ENCODE data around the gene ZSCAN22. TPM values are rescaled to one million over a fixed set of nuclear protein-coding genes. Genes with fewer than 3 reads are reported as not detected.
A peak's percentile ranks its signal among the peaks of the same experiment; 100 is the strongest.

ZSCAN22 gene
- total and polyA plus RNA-seq, 2 experiments from 2014 or later: 0.86 to 2.9 TPM

- ATAC-seq (peak; percentile 59), DNase-seq (ENCODE audit: low spot score) (peak; percentile 82)
- Mint-ChIP-seq H3K27me3 (ENCODE audit: insufficient read depth, low read depth, poor library complexity) (peaks cover 3% of the 10 kb centered on the region), H3K36me3 (ENCODE audit: low read depth) (no peaks in the 10 kb centered on the region), H3K27ac (no peak overlapping the region), H3K4me3 (peak overlapping the region; percentile 14; the same call in 2 of the 3 replicates), H3K9me3 (no peaks in the 10 kb centered on the region), H3K4me1 (no peaks in the 10 kb centered on the region; the same call in 2 of the 3 replicates)
- H3F3A ChIP-seq (replicated peaks; ENCODE audit: low read depth): peaks cover 6% of the 10 kb centered on the region
- H3K4me1 ChIP-seq (ENCODE audit: insufficient read depth): no peaks in the 10 kb centered on the region; the same call in 1 of the 2 replicates
- H2AFZ ChIP-seq: peak overlapping the region; percentile 90
- no peaks in the 10 kb centered on the region for H3K9me2 ChIP-seq (ENCODE audit: insufficient read depth)
- H3K4me2 ChIP-seq: peak overlapping the region; percentile 83
- H3K79me2 ChIP-seq (replicated peaks; ENCODE audit: insufficient read depth): no peaks in the 10 kb centered on the region
- peaks cover 33% of the 10 kb centered on the region for H3K27me3 ChIP-seq (ENCODE audit: insufficient read depth)
- H4K20me1 ChIP-seq (replicated peaks; ENCODE audit: insufficient read depth): no peaks in the 10 kb centered on the region; the same call in 1 of the 2 replicates
- H3K36me3 ChIP-seq (ENCODE audit: insufficient read depth): no peaks in the 10 kb centered on the region
- TF ChIP-seq POLR2AphosphoS5 (IDR thresholded peaks at IDR 0.05; ENCODE audit: low read depth): 0 out of 2 replicates have a peak, but pooled peaks have one; percentile 15
- TF ChIP-seq JUNB (IDR thresholded peaks at IDR 0.05; ENCODE audit: unreplicated experiment): no peak
- no peak for TF ChIP-seq CREB1 (CRISPR knock-in tag; IDR thresholded peaks at IDR 0.05; ENCODE audit: low read depth)
- H3K27ac ChIP-seq (ENCODE audit: low read depth): no peak overlapping the region
- H3K4me3 ChIP-seq: peak overlapping the region; percentile 52
Observed at GRCh38 chr19:58355908-58356765, 29.3 kb downstream of the ZSCAN22 start.

- H3K27ac Mint-ChIP-seq: no peak overlapping the region
- Histone ChIP-seq H3K4me1 (ENCODE audit: insufficient read depth) (no peaks in the 10 kb centered on the region; the same call in 1 of the 2 replicates), H3K79me2 (replicated peaks; ENCODE audit: insufficient read depth) (no peaks in the 10 kb centered on the region), H3K27ac (ENCODE audit: low read depth) (no peak overlapping the region), H4K20me1 (replicated peaks; ENCODE audit: insufficient read depth) (no peaks in the 10 kb centered on the region; the same call in 1 of the 2 replicates), H3K27me3 (ENCODE audit: insufficient read depth) (peaks cover 33% of the 10 kb centered on the region), H3K9me2 (ENCODE audit: insufficient read depth) (no peaks in the 10 kb centered on the region), H2AFZ (peak overlapping the region; percentile 90), H3K36me3 (ENCODE audit: insufficient read depth) (no peaks in the 10 kb centered on the region), H3F3A (replicated peaks; ENCODE audit: low read depth) (peaks cover 6% of the 10 kb centered on the region), H3K4me3 (peak overlapping the region; percentile 52), H3K4me2 (peak overlapping the region; percentile 83)
- peak; percentile 39 for ATAC-seq
- no peaks in the 10 kb centered on the region for H3K36me3 Mint-ChIP-seq (ENCODE audit: low read depth)
- peaks cover 3% of the 10 kb centered on the region for H3K27me3 Mint-ChIP-seq (ENCODE audit: insufficient read depth, low read depth, poor library complexity)
- DNase-seq (ENCODE audit: low spot score): peak; percentile 59
- no peak overlapping the region for H3K4me3 Mint-ChIP-seq
- no peaks in the 10 kb centered on the region; the same call in 2 of the 3 replicates for H3K4me1 Mint-ChIP-seq
- no peaks in the 10 kb centered on the region for H3K9me3 Mint-ChIP-seq
- no peak for TF ChIP-seq ZNF462 (CRISPR knock-in tag; IDR thresholded peaks at IDR 0.05)
- no peak for TF ChIP-seq CREB1 (CRISPR knock-in tag; IDR thresholded peaks at IDR 0.05; ENCODE audit: low read depth)
- TF ChIP-seq, protein P1, sequence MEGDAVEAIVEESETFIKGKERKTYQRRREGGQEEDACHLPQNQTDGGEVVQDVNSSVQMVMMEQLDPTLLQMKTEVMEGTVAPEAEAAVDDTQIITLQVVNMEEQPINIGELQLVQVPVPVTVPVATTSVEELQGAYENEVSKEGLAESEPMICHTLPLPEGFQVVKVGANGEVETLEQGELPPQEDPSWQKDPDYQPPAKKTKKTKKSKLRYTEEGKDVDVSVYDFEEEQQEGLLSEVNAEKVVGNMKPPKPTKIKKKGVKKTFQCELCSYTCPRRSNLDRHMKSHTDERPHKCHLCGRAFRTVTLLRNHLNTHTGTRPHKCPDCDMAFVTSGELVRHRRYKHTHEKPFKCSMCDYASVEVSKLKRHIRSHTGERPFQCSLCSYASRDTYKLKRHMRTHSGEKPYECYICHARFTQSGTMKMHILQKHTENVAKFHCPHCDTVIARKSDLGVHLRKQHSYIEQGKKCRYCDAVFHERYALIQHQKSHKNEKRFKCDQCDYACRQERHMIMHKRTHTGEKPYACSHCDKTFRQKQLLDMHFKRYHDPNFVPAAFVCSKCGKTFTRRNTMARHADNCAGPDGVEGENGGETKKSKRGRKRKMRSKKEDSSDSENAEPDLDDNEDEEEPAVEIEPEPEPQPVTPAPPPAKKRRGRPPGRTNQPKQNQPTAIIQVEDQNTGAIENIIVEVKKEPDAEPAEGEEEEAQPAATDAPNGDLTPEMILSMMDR (conservative IDR thresholded peaks at IDR 0.05; ENCODE audit: low read depth in 2 of 2): no peak
- TF ChIP-seq ETS1 (IDR thresholded peaks at IDR 0.05): no peak
Observed at GRCh38 chr19:58356766-58357480, 30.1 kb downstream of the ZSCAN22 start.

Data from GM23338 (cell line).